ENCODE data around the gene TAS1R3. TPM values are rescaled to one million over a fixed set of nuclear protein-coding genes. Genes with fewer than 3 reads are reported as not detected.

Gene TAS1R3
- total RNA-seq (under 1 TPM; 0.06 to 0.86 (median 0.52) TPM), polyA plus RNA-seq (under 1 TPM; 0.05 to 0.72 (median 0.61) TPM)
- long read RNA-seq, donor 1, result 0 reads
- long read RNA-seq, donor 2, result 0 reads
- long read RNA-seq, donor 3, result 0 reads
- long read RNA-seq, donor 4, result 0 reads
- long read RNA-seq, donor 5, partial matches to known transcripts, result 1 of 3 reads
- long read RNA-seq, donor 5, other reads (novel, unspliced or antisense), result 1 of 3 reads
- long read RNA-seq, donor 6, partial matches to known transcripts, result 0 of 1 reads
- long read RNA-seq, donor 6, other reads (novel, unspliced or antisense), result 1 of 1 reads
- long read RNA-seq, donor 7, result 0 reads
- long read RNA-seq, donor 8, partial matches to known transcripts, result 0 of 14 reads
- long read RNA-seq, donor 8, other reads (novel, unspliced or antisense), result 14 of 14 reads
- long read RNA-seq, donor 9, result 0 reads
- long read RNA-seq, donor 10, result 0 reads

DNA sequence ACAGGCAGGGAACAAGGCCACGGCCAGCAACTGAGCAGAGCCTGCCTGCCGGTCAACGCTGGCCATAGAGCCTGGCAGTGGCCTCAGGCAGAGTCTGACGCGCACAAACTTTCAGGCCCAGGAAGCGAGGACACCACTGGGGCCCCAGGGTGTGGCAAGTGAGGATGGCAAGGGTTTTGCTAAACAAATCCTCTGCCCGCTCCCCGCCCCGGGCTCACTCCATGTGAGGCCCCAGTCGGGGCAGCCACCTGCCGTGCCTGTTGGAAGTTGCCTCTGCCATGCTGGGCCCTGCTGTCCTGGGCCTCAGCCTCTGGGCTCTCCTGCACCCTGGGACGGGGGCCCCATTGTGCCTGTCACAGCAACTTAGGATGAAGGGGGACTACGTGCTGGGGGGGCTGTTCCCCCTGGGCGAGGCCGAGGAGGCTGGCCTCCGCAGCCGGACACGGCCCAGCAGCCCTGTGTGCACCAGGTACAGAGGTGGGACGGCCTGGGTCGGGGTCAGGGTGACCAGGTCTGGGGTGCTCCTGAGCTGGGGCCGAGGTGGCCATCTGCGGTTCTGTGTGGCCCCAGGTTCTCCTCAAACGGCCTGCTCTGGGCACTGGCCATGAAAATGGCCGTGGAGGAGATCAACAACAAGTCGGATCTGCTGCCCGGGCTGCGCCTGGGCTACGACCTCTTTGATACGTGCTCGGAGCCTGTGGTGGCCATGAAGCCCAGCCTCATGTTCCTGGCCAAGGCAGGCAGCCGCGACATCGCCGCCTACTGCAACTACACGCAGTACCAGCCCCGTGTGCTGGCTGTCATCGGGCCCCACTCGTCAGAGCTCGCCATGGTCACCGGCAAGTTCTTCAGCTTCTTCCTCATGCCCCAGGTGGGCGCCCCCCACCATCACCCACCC lies at the start of gene TAS1R3:
Gene TAS1R3 (plus strand): TSS at position 213 of the 898 bp plus-strand sequence. CDS start 66 bp downstream, at position 279.
- H3K4me1 ChIP-seq (replicated peaks in 1 of 2), result peaks cover 0 to 14% of the 10 kb centered on the region in 2 donors
- 52 to 71% (median 55%) methylated on average over 11 to 41 of the region's 41 CpGs for WGBS, 4 donors
- DNase-seq, result peak in 3 of 7 donors; percentile 49 to 67 (median 61)
- H3K27ac ChIP-seq, result no peak within 1 kb of the TSS
- no peaks in the 10 kb centered on the region for H3K9me3 ChIP-seq (replicated peaks in 1 of 3)
- intact Hi-C loops (cut with DNase I), result no loop called here
- TF ChIP-seq CTCF (IDR thresholded peaks at IDR 0.05), result no peak
- TF ChIP-seq POLR2A (IDR thresholded peaks at IDR 0.05), result no peak
- peaks cover 0 to 19% of the 10 kb centered on the region in 2 donors for H3K36me3 ChIP-seq (replicated peaks in 1 of 2)
- H3K4me3 ChIP-seq, result no peak within 1 kb of the TSS
- H3K27me3 ChIP-seq, result no peaks in the 10 kb centered on the region

- intact Hi-C loops (cut with DNase I), result no loop called here
- WGBS, 4 donors, result 26 to 34% (median 29%) methylated on average over 10 to 26 of the region's 26 CpGs
- Histone ChIP-seq H3K9me3 (replicated peaks in 1 of 3) (no peaks in the 10 kb centered on the region), H3K4me3 (no peak overlapping the region), H3K36me3 (replicated peaks in 1 of 2) (no peaks in the 10 kb centered on the region), H3K4me1 (replicated peaks in 1 of 2) (peaks cover 4 to 16% of the 10 kb centered on the region in 2 donors), H3K27me3 (peaks cover 18% of the 10 kb centered on the region), H3K27ac (peak overlapping the region in 4 of 5 donors; percentile 38 to 88 (median 74))
- TF ChIP-seq POLR2A (IDR thresholded peaks at IDR 0.05) (no peak), CTCF (IDR thresholded peaks at IDR 0.05) (no peak)
- DNase-seq, result peak; percentile 81 to 93 (median 91)
Observed at GRCh38 chr1:1281533-1282321, 49.4 kb upstream of the TAS1R3 start.

DNA sequence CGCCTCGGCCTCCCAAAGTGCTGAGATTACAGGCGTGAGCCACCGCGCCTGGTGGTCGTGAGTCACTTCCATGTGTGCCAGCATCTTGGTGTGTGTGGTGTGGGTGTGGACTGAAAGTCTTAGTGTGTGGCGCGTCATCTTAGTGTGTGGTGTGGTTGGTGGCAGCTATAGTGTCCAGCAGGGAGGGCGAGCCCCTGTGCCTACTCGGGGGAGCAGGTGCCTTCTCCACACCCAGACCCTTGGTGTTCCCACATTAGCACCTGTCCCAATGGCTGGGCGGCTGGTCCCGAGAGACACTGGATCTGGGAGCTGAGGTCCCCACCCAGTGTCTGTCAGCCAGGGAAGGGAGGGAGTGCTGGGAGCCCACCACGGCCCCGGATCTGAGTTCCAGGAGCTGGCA lies 48.1 kb upstream of the TAS1R3 start:
- no peaks in the 10 kb centered on the region for H3K9me3 ChIP-seq (replicated peaks in 1 of 3)
- H3K27me3 ChIP-seq, result peaks cover 18% of the 10 kb centered on the region
- H3K4me1 ChIP-seq (replicated peaks in 1 of 2), result peaks cover 4 to 16% of the 10 kb centered on the region in 2 donors
- H3K4me3 ChIP-seq, result no peak overlapping the region
- WGBS, 4 donors, result 65 to 72% (median 69%) methylated on average over 8 to 14 of the region's 14 CpGs
- no peaks in the 10 kb centered on the region for H3K36me3 ChIP-seq (replicated peaks in 1 of 2)
- TF ChIP-seq CTCF (IDR thresholded peaks at IDR 0.05), result no peak
- no peak for TF ChIP-seq POLR2A (IDR thresholded peaks at IDR 0.05)
- no peak overlapping the region for H3K27ac ChIP-seq
- intact Hi-C loops (cut with DNase I), result no loop called here
- peak in 1 of 7 donors; percentile 13 for DNase-seq

All from adrenal gland (tissue), 19 donors.